Neutrophil (primary cell): ENCODE measurements around the gene TMEM62.

Source experiments
- H3K27ac ChIP-seq: fragments of 200-600 bp; sonication (generic); 2 replicates; pipeline ENCODE4 v1.5.1; 2016; ENCODE audit warnings: mild to moderate bottlenecking, moderate library complexity
- H3K27me3 ChIP-seq: fragments of 200-600 bp; sonication (generic); 2 replicates; pipeline ENCODE4 v1.6.0; 2016; ENCODE audit warnings: mild to moderate bottlenecking
- H3K36me3 ChIP-seq: fragments of 200-600 bp; sonication (generic); 2 replicates; pipeline ENCODE4 v1.5.1; 2017
- H3K4me1 ChIP-seq, 2 experiments: fragments of 200-600 bp in 1 of 2; sonication (generic) in 1 of 2; 1 replicate in 1 of 2; 2 replicates in 1 of 2; pipeline versions ENCODE4 v1.5.1 to v1.6.1; 2013 to 2016; ENCODE audit warnings: low read depth in 1 of 2, low read length in 1 of 2, mild to moderate bottlenecking in 1 of 2, moderate library complexity in 1 of 2; ENCODE audit not compliant: control insufficient read depth in 1 of 2, insufficient read depth in 1 of 2
- H3K4me3 ChIP-seq, 2 experiments: fragments of 200-600 bp in 1 of 2; sonication (generic) in 1 of 2; 1 replicate in 1 of 2; 2 replicates in 1 of 2; pipeline ENCODE4 v1.5.1; 2013 to 2016; ENCODE audit warnings: low read depth in 1 of 2, low read length in 1 of 2, mild to moderate bottlenecking in 1 of 2, moderate library complexity in 1 of 2
- H3K9me3 ChIP-seq: fragments of 200-600 bp; sonication (generic); 2 replicates; pipeline ENCODE4 v1.5.1; 2016
- CTCF ChIP-seq: fragments of 200-600 bp; sonication (generic); IDR thresholded peaks from 2 replicates; pipeline ENCODE4 v1.5.1; 2016; ENCODE audit warnings: antibody characterized with exemption

TMEM62 gene

GRCh38 chr15:43094416-43095030 is 38.9 kb upstream of the TMEM62 start:
- no peak overlapping the region for H3K27ac ChIP-seq
- no peak for TF ChIP-seq CTCF
- H3K27me3 ChIP-seq: no peaks in the 10 kb centered on the region
- peaks cover 12% of the 10 kb centered on the region for H3K36me3 ChIP-seq
- no peaks in the 10 kb centered on the region for H3K9me3 ChIP-seq
- H3K4me3 ChIP-seq: no peak overlapping the region
- H3K4me1 ChIP-seq: peaks cover 0 to 4% of the 10 kb centered on the region in 2 experiments

GRCh38 chr15:43095243-43095642 is 38.1 kb upstream of the TMEM62 start:
- H3K27ac ChIP-seq: no peak overlapping the region
- no peaks in the 10 kb centered on the region for H3K27me3 ChIP-seq
- TF ChIP-seq CTCF: no peak
- H3K36me3 ChIP-seq: peaks cover 16% of the 10 kb centered on the region
- no peaks in the 10 kb centered on the region for H3K9me3 ChIP-seq
- no peak overlapping the region for H3K4me3 ChIP-seq
- peaks cover 0 to 4% of the 10 kb centered on the region in 2 experiments for H3K4me1 ChIP-seq

GRCh38 chr15:43095708-43096347 is 37.6 kb upstream of the TMEM62 start:
- Histone ChIP-seq H3K36me3 (peaks cover 19% of the 10 kb centered on the region), H3K4me3 (no peak overlapping the region), H3K27me3 (no peaks in the 10 kb centered on the region), H3K4me1 (peaks cover 0 to 4% of the 10 kb centered on the region in 2 experiments), H3K27ac (no peak overlapping the region), H3K9me3 (no peaks in the 10 kb centered on the region)
- no peak for TF ChIP-seq CTCF

GRCh38 chr15:43096411-43096810 is 37.0 kb upstream of the TMEM62 start:
- Histone ChIP-seq H3K4me1 (peaks cover 0 to 4% of the 10 kb centered on the region in 2 experiments), H3K4me3 (no peak overlapping the region), H3K36me3 (peaks cover 18% of the 10 kb centered on the region), H3K9me3 (no peaks in the 10 kb centered on the region), H3K27me3 (no peaks in the 10 kb centered on the region), H3K27ac (no peak overlapping the region)
- no peak for TF ChIP-seq CTCF

- TF ChIP-seq CTCF: no peak
- peaks cover 16% of the 10 kb centered on the region for H3K36me3 ChIP-seq
These were observed 34.1 kb upstream of the TMEM62 start for GRCh38 chr15:43099105-43099845.

More at GRCh38 chr15:43099105-43099845, 34.1 kb upstream of the TMEM62 start:
- Histone ChIP-seq H3K27me3 (no peaks in the 10 kb centered on the region), H3K27ac (no peak overlapping the region), H3K4me3 (no peak overlapping the region), H3K9me3 (no peaks in the 10 kb centered on the region), H3K4me1 (peaks cover 10% of the 10 kb centered on the region in 2 experiments)
